Measurements from ENCODE around the gene ESRRB. TPM values are rescaled to one million over a fixed set of nuclear protein-coding genes. Genes with fewer than 3 reads are reported as not detected.

ESRRB gene
- total RNA-seq, 3 donors from 2014 or later: 0.16 to 0.44 TPM; not detected in 1

GRCh38 chr14:76551116-76551515, 175.2 kb downstream of the ESRRB start:
- intact Hi-C loops (cut with DNase I; ENCODE audit: low total_unique reads): no loop called here
- no peak for DNase-seq (ENCODE audit: low spot score in 2 of 2)
- Histone ChIP-seq H3K36me3 (no peaks in the 10 kb centered on the region), H3K27ac (no peak overlapping the region), H3K27me3 (no peaks in the 10 kb centered on the region), H3K4me1 (no peaks in the 10 kb centered on the region), H3K9me3 (no peaks in the 10 kb centered on the region), H3K4me3 (no peak overlapping the region)
- TF ChIP-seq, protein P1, sequence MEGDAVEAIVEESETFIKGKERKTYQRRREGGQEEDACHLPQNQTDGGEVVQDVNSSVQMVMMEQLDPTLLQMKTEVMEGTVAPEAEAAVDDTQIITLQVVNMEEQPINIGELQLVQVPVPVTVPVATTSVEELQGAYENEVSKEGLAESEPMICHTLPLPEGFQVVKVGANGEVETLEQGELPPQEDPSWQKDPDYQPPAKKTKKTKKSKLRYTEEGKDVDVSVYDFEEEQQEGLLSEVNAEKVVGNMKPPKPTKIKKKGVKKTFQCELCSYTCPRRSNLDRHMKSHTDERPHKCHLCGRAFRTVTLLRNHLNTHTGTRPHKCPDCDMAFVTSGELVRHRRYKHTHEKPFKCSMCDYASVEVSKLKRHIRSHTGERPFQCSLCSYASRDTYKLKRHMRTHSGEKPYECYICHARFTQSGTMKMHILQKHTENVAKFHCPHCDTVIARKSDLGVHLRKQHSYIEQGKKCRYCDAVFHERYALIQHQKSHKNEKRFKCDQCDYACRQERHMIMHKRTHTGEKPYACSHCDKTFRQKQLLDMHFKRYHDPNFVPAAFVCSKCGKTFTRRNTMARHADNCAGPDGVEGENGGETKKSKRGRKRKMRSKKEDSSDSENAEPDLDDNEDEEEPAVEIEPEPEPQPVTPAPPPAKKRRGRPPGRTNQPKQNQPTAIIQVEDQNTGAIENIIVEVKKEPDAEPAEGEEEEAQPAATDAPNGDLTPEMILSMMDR (IDR thresholded peaks at IDR 0.05): no peak
- no peak for TF ChIP-seq POLR2A (IDR thresholded peaks at IDR 0.05)

Other genes with a start within 250 kb of the ESRRB start
- gene GPATCH2L, start 224.2 kb upstream of the ESRRB start, total RNA-seq: 10 to 100 TPM; 45.6 to 74.6 (median 61.6) TPM

Measured in breast epithelium (tissue), 4 donors.